OCI-LY7 (cell line): Measurements from ENCODE around the gene CCBE1.

Experiments used
- EZH2phosphoT487 ChIP-seq: fragments of 200-600 bp; sonication (generic); IDR thresholded peaks from 2 replicates; pipeline ENCODE4 v1.6.1; 2018; ENCODE audit warnings: low read depth, borderline replicate concordance, mild to moderate bottlenecking, mixed run types, antibody characterized with exemption, low read length, moderate library complexity, mixed read lengths
- TF ChIP-seq, protein P1 (sequence below): fragments of 200-600 bp; sonication (generic); conservative IDR thresholded peaks from 2 replicates; pipeline ENCODE4 v1.5.1; 2014; ENCODE audit warnings: mild to moderate bottlenecking, antibody characterized with exemption, low read length, moderate library complexity, mixed read lengths

DNA sequence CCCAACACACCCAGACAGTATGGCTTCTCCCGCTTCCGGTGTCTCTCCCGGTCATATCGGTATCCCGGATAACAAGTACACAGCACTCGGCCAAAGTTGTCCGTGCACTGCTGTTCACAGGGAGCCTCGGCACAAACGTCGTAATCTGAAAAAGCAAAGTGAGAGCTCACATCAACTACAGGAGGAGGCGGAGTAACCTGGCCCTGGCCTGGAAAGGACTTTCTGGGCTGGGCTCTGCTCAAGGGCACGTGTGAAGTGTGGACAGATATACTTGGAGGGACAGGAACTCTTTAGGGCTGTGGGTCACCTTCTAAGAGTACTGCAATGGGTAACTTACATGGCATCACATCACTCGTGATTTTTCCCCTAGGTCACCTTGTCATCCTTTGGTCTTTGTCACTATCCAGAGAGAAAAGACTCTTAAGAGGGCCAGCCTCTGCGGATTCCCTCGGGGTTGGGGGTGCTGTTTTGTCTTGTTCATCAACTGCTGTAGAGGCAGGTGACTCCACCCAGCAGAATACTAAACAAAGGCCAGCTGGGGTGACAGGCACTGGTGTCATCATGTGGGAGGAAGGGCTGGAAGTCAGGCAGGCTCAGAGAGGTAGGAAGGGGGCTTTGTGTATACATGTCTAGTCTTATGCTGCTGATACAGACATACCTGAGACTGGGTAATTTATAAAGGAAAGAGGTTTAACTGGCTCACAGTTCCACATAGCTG, 227.6 kb downstream of the CCBE1 start:
- TF ChIP-seq, protein P1, sequence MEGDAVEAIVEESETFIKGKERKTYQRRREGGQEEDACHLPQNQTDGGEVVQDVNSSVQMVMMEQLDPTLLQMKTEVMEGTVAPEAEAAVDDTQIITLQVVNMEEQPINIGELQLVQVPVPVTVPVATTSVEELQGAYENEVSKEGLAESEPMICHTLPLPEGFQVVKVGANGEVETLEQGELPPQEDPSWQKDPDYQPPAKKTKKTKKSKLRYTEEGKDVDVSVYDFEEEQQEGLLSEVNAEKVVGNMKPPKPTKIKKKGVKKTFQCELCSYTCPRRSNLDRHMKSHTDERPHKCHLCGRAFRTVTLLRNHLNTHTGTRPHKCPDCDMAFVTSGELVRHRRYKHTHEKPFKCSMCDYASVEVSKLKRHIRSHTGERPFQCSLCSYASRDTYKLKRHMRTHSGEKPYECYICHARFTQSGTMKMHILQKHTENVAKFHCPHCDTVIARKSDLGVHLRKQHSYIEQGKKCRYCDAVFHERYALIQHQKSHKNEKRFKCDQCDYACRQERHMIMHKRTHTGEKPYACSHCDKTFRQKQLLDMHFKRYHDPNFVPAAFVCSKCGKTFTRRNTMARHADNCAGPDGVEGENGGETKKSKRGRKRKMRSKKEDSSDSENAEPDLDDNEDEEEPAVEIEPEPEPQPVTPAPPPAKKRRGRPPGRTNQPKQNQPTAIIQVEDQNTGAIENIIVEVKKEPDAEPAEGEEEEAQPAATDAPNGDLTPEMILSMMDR, result no peak
- TF ChIP-seq EZH2phosphoT487, result no peak
